GM10266 (cell line): ENCODE measurements around the gene C3AR1.
"Not testable (repeated sequence)": the region's sequence is repeated elsewhere in the genome, so short reads cannot be mapped to it uniquely, and the experiment has no call there.

Source experiments
- DNase-seq: peaks from one replicate; pipeline ENCODE4 v3.0.0; 2012; ENCODE audit errors: extremely low spot score
- TF ChIP-seq, protein P1 (sequence below): IDR thresholded peaks from 2 replicates; pipeline ENCODE4 v1.5.1; 2012; ENCODE audit warnings: mild to moderate bottlenecking, low read depth; ENCODE audit not compliant: control insufficient read depth, insufficient read depth; ENCODE audit errors: missing control alignments

C3AR1 gene

DNA sequence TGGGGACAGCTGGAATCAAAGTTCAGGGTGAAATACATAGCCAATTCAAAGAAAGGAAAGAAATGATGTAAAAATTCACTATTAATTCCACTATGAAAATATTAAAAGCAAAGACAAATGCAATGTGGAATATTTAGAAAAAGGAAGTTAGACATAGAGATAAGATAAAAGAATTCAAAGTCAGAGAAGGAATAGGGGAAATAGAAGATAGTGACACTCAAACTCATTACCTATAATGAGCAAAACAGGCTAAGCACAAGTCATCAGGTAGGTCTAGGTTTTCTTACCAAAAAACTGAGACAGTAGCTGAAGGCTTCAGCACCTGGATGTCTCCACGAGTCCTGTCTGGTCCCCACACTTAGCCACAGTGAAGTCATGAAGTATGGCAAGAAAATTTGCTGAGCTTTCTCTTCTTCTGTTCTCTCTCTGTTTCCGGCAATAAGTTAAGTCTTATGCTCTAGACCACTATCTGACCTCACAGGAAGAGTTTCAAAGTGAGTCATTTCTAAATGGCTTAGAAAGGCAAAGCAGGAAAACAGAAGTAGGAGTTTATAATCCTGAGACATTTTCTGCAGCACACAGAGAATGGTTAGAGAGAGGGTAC, at the start of gene C3AR1:
C3AR1 (minus strand) TSS at position 369 of the 604 bp plus-strand sequence. CDS start 6,174 bp downstream, outside the sequence.
- TF ChIP-seq, protein P1, sequence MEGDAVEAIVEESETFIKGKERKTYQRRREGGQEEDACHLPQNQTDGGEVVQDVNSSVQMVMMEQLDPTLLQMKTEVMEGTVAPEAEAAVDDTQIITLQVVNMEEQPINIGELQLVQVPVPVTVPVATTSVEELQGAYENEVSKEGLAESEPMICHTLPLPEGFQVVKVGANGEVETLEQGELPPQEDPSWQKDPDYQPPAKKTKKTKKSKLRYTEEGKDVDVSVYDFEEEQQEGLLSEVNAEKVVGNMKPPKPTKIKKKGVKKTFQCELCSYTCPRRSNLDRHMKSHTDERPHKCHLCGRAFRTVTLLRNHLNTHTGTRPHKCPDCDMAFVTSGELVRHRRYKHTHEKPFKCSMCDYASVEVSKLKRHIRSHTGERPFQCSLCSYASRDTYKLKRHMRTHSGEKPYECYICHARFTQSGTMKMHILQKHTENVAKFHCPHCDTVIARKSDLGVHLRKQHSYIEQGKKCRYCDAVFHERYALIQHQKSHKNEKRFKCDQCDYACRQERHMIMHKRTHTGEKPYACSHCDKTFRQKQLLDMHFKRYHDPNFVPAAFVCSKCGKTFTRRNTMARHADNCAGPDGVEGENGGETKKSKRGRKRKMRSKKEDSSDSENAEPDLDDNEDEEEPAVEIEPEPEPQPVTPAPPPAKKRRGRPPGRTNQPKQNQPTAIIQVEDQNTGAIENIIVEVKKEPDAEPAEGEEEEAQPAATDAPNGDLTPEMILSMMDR: no peak
- DNase-seq: peak; percentile 47

DNA sequence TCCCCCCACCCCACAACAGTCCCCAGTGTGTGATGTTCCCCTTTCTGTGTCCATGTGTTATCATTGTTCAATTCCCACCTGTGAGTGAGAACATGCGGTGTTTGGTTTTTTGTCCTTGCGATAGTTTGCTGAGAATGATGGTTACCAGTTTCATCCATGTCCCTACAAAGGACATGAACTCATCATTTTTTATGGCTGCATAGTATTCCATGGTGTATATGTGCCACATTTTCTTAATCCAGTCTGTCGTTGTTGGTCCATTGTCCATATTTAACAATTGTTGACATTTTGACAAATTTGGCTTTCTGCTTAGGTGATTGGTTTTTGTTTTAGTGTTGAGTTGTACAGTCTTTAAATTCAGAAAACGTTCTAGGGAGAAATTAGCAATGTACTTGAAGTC, 47.0 kb upstream of the C3AR1 start:
- not testable (repeated sequence) for DNase-seq

DNA sequence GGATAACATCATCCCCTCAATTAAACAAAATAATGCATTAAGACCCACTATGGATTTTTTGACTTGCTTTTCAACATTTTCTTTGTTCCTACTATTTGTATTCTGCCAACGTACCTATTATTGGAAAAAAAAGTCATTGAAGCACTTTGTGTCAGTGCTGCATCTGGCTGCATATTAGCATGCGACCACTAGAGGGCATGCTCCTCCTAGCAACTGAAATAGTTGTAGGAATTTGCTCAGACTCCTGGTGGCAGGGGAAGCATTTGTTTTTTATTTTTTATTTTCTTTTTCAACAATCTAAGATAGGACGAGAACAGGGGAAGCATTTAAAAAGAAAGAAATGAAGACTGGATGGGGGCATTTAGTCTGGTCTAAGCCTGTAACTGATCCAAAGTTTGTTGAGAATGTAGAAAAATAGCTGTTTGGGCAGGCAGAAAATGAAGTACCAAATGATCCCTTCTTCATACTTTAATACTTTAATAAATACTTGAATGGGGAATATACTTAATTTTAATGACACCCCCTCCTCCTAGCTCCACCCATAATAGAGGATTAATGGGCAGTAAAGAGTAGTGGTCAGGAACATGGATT, 42.7 kb upstream of the C3AR1 start:
- peak; percentile 58 for DNase-seq

DNA sequence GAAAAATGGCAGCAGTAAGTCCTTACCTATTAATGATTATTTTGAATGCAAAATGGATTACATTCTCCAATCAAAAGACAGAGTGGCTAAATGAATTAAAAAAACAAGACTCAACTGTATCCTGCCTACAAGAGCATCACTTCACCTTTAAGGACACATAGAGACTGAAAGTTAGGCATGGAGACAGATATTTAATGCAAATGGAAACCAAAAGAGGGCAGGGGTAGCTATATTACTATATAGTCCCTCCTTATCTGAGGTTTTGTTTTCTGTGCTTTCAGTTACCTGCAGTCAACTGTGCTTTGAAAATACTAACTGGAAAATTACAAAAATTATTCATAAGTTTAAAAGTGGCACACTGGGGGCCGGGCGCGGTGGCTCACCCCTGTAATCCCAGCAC, 33.1 kb upstream of the C3AR1 start:
- no peak for DNase-seq
- TF ChIP-seq, protein P1: no peak

More for the DNA sequence above, 42.7 kb upstream of the C3AR1 start:
- TF ChIP-seq, protein P1: peak; percentile 94

DNA sequence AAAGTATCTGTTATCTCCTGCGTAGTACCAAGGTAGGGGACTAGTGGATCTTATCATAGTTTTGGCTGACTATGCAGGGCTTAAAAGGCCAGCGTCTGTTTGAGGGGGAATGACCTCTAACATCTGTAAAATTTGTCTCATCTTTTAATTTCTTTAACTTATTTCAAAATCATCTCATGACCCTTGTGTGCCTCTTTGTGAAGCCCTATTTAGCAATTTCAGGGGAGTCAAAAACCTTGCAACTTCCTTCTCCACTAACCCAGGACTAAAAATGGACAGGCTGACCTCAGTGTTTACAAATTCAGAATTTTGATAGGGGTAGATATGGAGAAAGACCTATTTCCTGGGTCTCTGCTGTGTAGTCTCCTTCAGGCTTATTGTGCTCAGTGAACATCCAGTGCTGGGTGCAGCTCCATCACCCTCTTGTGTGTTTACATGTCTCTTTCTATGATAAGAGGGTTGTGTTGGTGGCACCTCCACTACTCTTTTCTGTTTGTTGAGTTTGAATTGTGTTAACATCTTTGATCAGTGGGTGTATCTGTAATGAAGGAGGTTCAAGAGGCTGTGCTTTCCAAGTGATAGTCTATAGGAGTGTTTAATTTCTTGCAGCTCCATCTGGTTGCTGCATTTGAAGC, 30.2 kb upstream of the C3AR1 start:
- TF ChIP-seq, protein P1: no peak
- DNase-seq: no peak

DNA sequence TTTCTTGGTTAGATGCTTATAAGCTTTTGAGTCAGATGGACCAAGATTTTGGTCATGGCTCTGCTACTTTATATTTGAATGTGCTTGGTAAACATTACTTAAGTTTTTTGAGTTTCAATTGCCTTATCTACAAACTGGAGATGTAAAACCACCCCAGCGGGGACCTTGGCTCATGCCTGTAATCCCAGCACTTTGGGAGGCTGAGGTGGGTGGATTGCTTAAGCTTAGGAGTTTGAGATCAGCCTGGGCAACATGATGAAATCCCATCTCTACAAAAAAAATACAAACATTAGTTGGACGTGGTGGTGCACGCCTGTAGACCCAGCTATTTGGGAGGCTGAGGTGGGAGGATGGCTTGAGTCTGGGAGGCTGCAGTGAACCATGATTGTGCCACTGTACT, 27.1 kb upstream of the C3AR1 start:
- no peak for DNase-seq
- TF ChIP-seq, protein P1: no peak

DNA sequence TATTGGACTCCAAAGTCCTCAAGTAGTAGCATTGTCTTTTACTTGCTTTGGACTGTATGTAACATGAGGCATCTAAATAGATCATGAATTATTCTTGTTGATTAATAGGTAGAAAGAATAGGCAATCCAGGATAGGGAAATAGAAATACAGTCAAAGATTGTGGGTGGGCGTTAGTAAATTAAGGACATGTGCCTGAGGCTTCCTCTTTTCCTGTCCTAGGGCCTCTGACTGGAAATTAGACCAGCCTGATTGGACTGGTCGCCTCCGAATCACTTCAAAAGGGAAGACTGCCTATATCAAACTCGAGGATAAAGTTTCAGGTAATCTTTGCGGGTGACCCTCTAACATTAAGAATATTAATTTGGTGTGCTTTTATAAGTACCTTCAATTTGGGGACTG, 23.6 kb upstream of the C3AR1 start:
- TF ChIP-seq, protein P1: no peak
- no peak for DNase-seq

DNA sequence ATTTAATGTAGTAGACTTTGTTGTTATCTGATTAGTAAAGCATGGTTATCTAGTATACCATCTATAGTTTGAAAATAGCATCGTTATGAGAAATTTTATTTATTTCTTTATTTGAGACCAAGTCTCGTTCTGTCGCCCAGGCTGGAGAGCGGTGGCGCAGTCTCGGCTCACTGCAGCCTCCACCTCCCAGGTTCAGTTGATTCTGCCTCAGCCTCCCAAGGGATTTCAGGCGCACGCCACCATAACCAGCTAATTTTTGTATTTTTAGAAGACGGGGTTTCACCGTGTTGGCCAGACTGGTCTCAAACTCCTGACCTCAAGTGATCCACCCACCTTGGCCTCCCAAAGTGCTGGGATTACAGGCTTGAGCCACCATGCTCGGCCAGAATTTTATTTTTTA, 23.1 kb upstream of the C3AR1 start:
- not testable (repeated sequence) for DNase-seq
